ENCODE data around the gene TRPM8.

GRCh38 chr2:234044157-234044556, 127.0 kb downstream of the TRPM8 start:
- TF ChIP-seq, protein P1, sequence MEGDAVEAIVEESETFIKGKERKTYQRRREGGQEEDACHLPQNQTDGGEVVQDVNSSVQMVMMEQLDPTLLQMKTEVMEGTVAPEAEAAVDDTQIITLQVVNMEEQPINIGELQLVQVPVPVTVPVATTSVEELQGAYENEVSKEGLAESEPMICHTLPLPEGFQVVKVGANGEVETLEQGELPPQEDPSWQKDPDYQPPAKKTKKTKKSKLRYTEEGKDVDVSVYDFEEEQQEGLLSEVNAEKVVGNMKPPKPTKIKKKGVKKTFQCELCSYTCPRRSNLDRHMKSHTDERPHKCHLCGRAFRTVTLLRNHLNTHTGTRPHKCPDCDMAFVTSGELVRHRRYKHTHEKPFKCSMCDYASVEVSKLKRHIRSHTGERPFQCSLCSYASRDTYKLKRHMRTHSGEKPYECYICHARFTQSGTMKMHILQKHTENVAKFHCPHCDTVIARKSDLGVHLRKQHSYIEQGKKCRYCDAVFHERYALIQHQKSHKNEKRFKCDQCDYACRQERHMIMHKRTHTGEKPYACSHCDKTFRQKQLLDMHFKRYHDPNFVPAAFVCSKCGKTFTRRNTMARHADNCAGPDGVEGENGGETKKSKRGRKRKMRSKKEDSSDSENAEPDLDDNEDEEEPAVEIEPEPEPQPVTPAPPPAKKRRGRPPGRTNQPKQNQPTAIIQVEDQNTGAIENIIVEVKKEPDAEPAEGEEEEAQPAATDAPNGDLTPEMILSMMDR (IDR thresholded peaks at IDR 0.05): no peak
- no peak for TF ChIP-seq POLR2AphosphoS5 (IDR thresholded peaks at IDR 0.05; ENCODE audit: insufficient read depth in 1 of 2, low read depth in 1 of 2)
- no peak for TF ChIP-seq POLR2A (IDR thresholded peaks at IDR 0.05)
